Chondrocyte (in vitro differentiated cells): Measurements from ENCODE around the gene PKM. TPM values are rescaled to one million over a fixed set of nuclear protein-coding genes. Genes with fewer than 3 reads are reported as not detected.

Source experiments
- DNase-seq: peaks from one replicate; pipeline ENCODE4 v3.0.0; 2021; ENCODE audit warnings: mixed read lengths, low spot score
- H3K27ac Mint-ChIP-seq: one replicate; pipeline ENCODE4 v1.8.0; 2021; ENCODE audit warnings: mild to moderate bottlenecking, moderate library complexity, mixed read lengths; ENCODE audit not compliant: unreplicated experiment
- H3K27me3 Mint-ChIP-seq: 2 replicates; pipeline ENCODE4 v1.8.0; 2021; ENCODE audit warnings: low read depth, mixed read lengths
- H3K36me3 Mint-ChIP-seq: 2 replicates; pipeline ENCODE4 v1.8.0; 2021; ENCODE audit warnings: low read depth, mixed read lengths
- H3K4me1 Mint-ChIP-seq: 2 replicates; pipeline ENCODE4 v1.8.0; 2021; ENCODE audit warnings: low read depth, mild to moderate bottlenecking, mixed read lengths
- H3K4me3 Mint-ChIP-seq: one replicate; pipeline ENCODE4 v1.8.0; 2021; ENCODE audit warnings: mild to moderate bottlenecking, moderate library complexity, mixed read lengths; ENCODE audit not compliant: unreplicated experiment
- H3K9me3 Mint-ChIP-seq: 2 replicates; pipeline ENCODE4 v1.8.0; 2021; ENCODE audit warnings: low read depth, mixed read lengths
- total RNA-seq: library from RNA; stranded (reverse); gene quantifications from 3 replicates; pipeline ENCODE4 v1.2.1, GENCODE V29; 2021
- TF ChIP-seq, protein P1 (sequence below): fragments of 200-600 bp; sonication (generic); IDR thresholded peaks from 2 replicates; pipeline ENCODE4 v1.5.0; 2021; ENCODE audit warnings: antibody characterized with exemption, mild to moderate bottlenecking, moderate library complexity

The PKM gene
- total RNA-seq, 1 donor from 2014 or later, result 976 TPM

GRCh38 chr15:72192416-72192815, 38.6 kb downstream of the PKM start:
- no peaks in the 10 kb centered on the region for H3K36me3 Mint-ChIP-seq
- H3K4me3 Mint-ChIP-seq, result no peak overlapping the region
- no peak overlapping the region for H3K27ac Mint-ChIP-seq
- TF ChIP-seq, protein P1, sequence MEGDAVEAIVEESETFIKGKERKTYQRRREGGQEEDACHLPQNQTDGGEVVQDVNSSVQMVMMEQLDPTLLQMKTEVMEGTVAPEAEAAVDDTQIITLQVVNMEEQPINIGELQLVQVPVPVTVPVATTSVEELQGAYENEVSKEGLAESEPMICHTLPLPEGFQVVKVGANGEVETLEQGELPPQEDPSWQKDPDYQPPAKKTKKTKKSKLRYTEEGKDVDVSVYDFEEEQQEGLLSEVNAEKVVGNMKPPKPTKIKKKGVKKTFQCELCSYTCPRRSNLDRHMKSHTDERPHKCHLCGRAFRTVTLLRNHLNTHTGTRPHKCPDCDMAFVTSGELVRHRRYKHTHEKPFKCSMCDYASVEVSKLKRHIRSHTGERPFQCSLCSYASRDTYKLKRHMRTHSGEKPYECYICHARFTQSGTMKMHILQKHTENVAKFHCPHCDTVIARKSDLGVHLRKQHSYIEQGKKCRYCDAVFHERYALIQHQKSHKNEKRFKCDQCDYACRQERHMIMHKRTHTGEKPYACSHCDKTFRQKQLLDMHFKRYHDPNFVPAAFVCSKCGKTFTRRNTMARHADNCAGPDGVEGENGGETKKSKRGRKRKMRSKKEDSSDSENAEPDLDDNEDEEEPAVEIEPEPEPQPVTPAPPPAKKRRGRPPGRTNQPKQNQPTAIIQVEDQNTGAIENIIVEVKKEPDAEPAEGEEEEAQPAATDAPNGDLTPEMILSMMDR, result no peak
- no peaks in the 10 kb centered on the region for H3K9me3 Mint-ChIP-seq
- no peak for DNase-seq
- peaks cover 3% of the 10 kb centered on the region for H3K4me1 Mint-ChIP-seq
- peaks cover 5% of the 10 kb centered on the region for H3K27me3 Mint-ChIP-seq

DNA sequence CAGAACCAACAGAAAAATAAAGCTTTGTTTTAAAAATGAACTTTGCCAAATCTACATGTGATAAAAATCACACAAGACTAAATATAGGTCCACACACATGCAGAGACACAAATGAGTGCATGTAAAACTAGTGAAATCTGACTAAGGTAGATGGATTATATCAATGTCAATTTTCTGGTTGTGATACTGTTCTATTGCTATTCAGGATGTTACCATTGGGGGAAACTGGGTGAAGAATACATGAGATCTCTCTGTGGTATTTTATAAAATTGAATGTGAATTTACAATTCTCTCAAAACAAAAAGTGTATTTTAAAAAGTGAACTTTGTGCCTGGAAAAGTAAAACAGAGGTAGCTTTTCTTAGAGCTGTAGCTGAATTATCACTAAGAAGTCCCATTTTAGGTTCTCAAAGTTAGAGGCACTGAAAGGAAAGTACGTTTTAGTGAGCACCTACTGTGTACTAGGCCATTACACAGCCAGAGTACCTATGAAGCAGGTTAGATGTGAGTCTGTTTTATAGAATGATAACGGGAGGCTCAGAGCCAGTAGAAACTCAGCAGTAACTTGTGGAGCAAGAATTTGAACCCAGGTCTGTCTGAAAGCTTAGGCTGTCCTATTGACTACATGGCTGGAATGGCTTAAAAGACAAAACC, 41.6 kb downstream of the PKM start:
- TF ChIP-seq, protein P1, result no peak
- Mint-ChIP-seq H3K9me3 (no peaks in the 10 kb centered on the region), H3K4me1 (peaks cover 5% of the 10 kb centered on the region)

GRCh38 chr15:72184165-72184811, 46.7 kb downstream of the PKM start:
- Mint-ChIP-seq H3K4me1 (peaks cover 15% of the 10 kb centered on the region), H3K27ac (no peak overlapping the region), H3K36me3 (no peaks in the 10 kb centered on the region), H3K27me3 (no peaks in the 10 kb centered on the region), H3K4me3 (peak overlapping the region; percentile 62), H3K9me3 (no peaks in the 10 kb centered on the region)
- no peak for DNase-seq
- TF ChIP-seq, protein P1, result no peak

More for the DNA sequence above, 41.6 kb downstream of the PKM start:
- no peaks in the 10 kb centered on the region for H3K36me3 Mint-ChIP-seq
- peaks cover 5% of the 10 kb centered on the region for H3K27me3 Mint-ChIP-seq
- H3K4me3 Mint-ChIP-seq, result no peak overlapping the region
- H3K27ac Mint-ChIP-seq, result no peak overlapping the region
- DNase-seq, result no peak

DNA sequence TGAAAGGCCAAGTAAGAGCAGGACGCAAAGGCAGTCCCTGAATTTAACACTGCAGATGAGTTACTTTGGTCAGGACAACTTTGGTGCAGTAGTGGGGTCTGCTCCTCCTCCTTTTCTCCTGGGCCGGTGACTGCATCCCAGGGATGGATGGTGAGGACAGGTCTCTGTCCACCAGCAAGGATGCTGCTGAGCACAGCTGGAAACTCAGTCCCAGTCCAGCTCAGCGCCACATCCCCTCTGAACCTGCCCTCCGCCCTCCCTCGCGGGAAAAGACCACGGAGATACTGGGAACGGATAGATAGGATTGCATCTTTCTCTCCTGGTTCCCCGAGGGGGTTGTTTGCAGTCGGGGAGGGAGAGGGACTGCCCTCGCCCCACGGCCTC, 47.2 kb downstream of the PKM start:
- Mint-ChIP-seq H3K27me3 (no peaks in the 10 kb centered on the region), H3K27ac (no peak overlapping the region), H3K4me1 (peaks cover 15% of the 10 kb centered on the region), H3K9me3 (no peaks in the 10 kb centered on the region), H3K36me3 (no peaks in the 10 kb centered on the region), H3K4me3 (peak overlapping the region; percentile 62)
- DNase-seq, result no peak
- TF ChIP-seq, protein P1, result no peak

DNA sequence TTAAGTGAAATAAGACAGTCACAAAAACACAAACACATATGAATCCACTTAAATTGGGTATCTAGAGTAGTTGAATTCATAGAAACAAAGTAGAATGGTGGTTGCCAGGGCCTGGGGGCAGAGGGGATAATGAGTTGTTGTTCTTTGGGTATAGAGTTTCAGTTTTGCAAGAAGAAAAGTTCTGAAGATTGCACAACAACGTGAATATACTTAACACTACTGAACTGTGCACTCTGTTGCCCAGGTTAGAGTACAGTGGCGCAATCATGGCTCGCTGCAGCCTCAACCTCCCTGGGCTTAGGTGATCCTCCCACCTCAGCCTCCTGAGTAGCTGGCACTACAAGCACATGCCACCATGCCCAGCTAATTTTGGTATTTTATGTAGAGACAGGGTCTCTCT, 48.3 kb downstream of the PKM start:
- H3K4me3 Mint-ChIP-seq, result no peak overlapping the region

More for the DNA sequence above, 48.3 kb downstream of the PKM start:
- H3K9me3 Mint-ChIP-seq, result no peaks in the 10 kb centered on the region
- no peaks in the 10 kb centered on the region for H3K27me3 Mint-ChIP-seq
- TF ChIP-seq, protein P1, result no peak
- H3K27ac Mint-ChIP-seq, result no peak overlapping the region
- H3K36me3 Mint-ChIP-seq, result no peaks in the 10 kb centered on the region
- no peak for DNase-seq
- H3K4me1 Mint-ChIP-seq, result peaks cover 15% of the 10 kb centered on the region
